Measurements from ENCODE around the gene RIMKLB. TPM values are rescaled to one million over a fixed set of nuclear protein-coding genes. Genes with fewer than 3 reads are reported as not detected.

The RIMKLB gene
- total RNA-seq, 6 donors from 2014 or later = 25.2 to 103 (median 40.1) TPM

DNA sequence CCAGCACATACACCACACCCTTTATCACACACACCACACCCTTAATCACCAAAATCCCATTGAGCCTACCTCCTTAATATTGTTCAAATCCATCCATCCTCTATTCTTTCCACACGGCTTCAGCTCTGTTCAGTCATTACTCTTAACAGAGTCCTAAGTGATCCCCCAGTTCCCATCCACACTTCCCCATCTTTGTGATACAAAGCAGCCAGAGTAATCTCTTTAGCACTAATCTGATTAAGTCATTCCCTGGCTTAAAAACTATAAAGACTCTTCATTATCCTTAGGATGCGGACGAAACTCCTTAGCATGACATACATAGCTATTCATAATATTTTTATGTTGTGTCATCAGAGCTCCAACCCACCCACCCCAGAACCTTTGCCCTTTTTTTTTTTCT, 20.4 kb upstream of the RIMKLB start:
- no peak for ATAC-seq (ENCODE audit: low FRiP score in 2 of 2)
- Histone ChIP-seq H3K4me1 (peaks cover 11 to 20% (median 16%) of the 10 kb centered on the region in 4 donors), H3K27me3 (no peaks in the 10 kb centered on the region), H3K9me3 (no peaks in the 10 kb centered on the region), H3K36me3 (no peaks in the 10 kb centered on the region), H3K4me3 (no peak overlapping the region), H3K27ac (no peak overlapping the region)
- DNase-seq = no peak
- TF ChIP-seq, protein P1, sequence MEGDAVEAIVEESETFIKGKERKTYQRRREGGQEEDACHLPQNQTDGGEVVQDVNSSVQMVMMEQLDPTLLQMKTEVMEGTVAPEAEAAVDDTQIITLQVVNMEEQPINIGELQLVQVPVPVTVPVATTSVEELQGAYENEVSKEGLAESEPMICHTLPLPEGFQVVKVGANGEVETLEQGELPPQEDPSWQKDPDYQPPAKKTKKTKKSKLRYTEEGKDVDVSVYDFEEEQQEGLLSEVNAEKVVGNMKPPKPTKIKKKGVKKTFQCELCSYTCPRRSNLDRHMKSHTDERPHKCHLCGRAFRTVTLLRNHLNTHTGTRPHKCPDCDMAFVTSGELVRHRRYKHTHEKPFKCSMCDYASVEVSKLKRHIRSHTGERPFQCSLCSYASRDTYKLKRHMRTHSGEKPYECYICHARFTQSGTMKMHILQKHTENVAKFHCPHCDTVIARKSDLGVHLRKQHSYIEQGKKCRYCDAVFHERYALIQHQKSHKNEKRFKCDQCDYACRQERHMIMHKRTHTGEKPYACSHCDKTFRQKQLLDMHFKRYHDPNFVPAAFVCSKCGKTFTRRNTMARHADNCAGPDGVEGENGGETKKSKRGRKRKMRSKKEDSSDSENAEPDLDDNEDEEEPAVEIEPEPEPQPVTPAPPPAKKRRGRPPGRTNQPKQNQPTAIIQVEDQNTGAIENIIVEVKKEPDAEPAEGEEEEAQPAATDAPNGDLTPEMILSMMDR (IDR thresholded peaks at IDR 0.05) = no peak
- TF ChIP-seq EP300 (IDR thresholded peaks at IDR 0.05) = no peak
- no peak for TF ChIP-seq POLR2A (IDR thresholded peaks at IDR 0.05)
- TF ChIP-seq POLR2AphosphoS5 (IDR thresholded peaks at IDR 0.05) = no peak
- WGBS, 2 donors = 88 to 100% methylated on average over 3 of the region's 3 CpGs

DNA sequence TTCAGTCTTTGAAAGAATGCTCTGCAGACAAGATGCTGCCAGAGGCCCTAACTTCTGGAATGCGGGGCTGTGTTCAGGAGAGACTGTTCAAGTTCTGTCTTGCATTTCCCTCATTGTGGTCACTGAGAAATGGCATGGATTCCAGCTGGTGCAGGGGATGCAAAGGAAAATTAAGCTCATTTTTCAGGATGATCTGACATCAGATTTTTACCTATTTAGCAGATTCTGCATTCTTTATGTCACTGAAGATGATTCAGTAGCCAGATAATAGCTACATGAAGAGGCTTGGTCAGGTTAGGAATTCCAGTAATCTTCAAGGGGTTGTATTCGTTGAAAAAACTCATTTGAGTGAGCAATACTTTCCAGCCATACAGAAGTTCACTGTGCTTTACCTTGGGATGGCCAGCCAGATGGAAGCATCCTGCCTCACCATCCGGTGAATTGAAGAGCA, 19.1 kb upstream of the RIMKLB start:
- WGBS, 2 donors = 85 to 89% methylated on average over 3 of the region's 3 CpGs

DNA sequence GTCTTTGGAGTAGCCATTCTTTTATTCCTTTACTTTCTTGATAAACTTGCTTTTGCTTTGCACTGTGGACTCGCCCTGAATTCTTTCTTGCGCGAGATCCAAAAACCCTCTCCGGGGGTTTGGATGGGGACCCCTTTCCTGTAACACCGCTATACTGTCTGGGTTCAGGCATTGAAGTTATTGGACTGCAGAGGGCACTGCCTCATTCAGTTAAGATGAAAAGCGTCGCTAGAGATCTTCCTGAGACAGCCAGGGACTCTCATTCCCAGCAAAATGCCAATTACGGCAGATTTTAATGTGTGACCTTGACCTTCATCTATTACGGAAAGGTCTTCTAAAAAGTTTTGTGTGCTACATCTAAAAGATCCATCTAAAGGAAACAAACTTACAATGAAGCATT, 17.3 kb upstream of the RIMKLB start:
- H3K4me1 ChIP-seq = peaks cover 11 to 20% (median 16%) of the 10 kb centered on the region in 4 donors
- TF ChIP-seq EP300 (IDR thresholded peaks at IDR 0.05) (no peak), POLR2AphosphoS5 (IDR thresholded peaks at IDR 0.05) (no peak), POLR2A (IDR thresholded peaks at IDR 0.05) (no peak)
- 84 to 86% methylated on average over 9 of the region's 9 CpGs for WGBS, 2 donors
- H3K4me3 ChIP-seq = no peak overlapping the region
- no peaks in the 10 kb centered on the region for H3K27me3 ChIP-seq
- ATAC-seq (ENCODE audit: low FRiP score in 2 of 2) (no peak), DNase-seq (no peak)
- H3K9me3 ChIP-seq = no peaks in the 10 kb centered on the region
- H3K27ac ChIP-seq = no peak overlapping the region
- no peaks in the 10 kb centered on the region for H3K36me3 ChIP-seq

More for the DNA sequence above, 19.1 kb upstream of the RIMKLB start:
- DNase-seq = no peak
- no peak overlapping the region for H3K27ac ChIP-seq
- H3K36me3 ChIP-seq = no peaks in the 10 kb centered on the region
- TF ChIP-seq, protein P1 (IDR thresholded peaks at IDR 0.05) = no peak
- TF ChIP-seq POLR2AphosphoS5 (IDR thresholded peaks at IDR 0.05) (no peak), POLR2A (IDR thresholded peaks at IDR 0.05) (no peak), EP300 (IDR thresholded peaks at IDR 0.05) (no peak)
- no peak for ATAC-seq (ENCODE audit: low FRiP score in 2 of 2)
- no peaks in the 10 kb centered on the region for H3K9me3 ChIP-seq
- H3K4me3 ChIP-seq = no peak overlapping the region
- H3K27me3 ChIP-seq = no peaks in the 10 kb centered on the region
- H3K4me1 ChIP-seq = peaks cover 11 to 20% (median 16%) of the 10 kb centered on the region in 4 donors

DNA sequence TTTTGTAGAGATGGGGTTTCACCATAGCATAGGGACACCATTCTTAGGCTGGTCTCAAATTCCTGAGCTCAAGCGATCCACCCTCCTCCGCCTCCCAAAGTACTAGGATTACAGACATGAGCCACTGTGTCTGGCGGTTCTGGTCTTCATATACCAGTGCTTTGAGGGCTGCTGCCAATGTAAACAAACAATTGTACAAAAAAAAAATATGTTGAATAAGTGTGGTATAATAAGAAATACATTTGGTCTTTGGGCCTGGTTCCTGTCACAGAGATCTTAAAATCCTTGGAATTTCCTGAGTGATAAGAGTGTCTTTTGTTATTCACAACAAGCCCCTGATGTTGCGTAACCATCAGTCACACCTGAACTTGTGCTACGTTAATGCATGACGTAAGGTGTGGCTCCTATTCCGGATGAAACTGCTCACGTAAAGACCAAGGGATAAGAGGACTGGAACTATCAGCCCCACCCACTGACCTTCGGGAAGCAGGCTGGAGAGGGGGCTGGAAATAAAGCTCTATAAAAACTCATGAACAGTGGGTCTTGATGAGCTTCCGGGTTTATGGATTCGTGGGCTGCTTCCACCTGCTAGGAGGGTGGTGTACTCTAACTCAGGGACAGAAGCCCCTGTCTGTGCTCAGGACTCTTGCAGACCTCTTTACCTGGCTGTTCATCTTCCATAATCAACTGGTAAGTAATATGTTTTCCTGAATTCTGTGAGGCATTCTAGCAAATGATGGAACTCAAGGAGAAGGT, 16.5 kb upstream of the RIMKLB start:
- peak overlapping the region; percentile 7 to 70 (median 53) for H3K27ac ChIP-seq
- no peaks in the 10 kb centered on the region for H3K9me3 ChIP-seq
- ATAC-seq (ENCODE audit: low FRiP score in 2 of 2) (peak; percentile 56 to 75), DNase-seq (peak in 1 of 2 donors; percentile 67)
- peaks cover 10 to 15% (median 13%) of the 10 kb centered on the region in 4 donors for H3K4me1 ChIP-seq
- H3K27me3 ChIP-seq = no peaks in the 10 kb centered on the region
- TF ChIP-seq EP300 (IDR thresholded peaks at IDR 0.05) (peak in 2 of 4 donors; percentile 41 to 64), POLR2AphosphoS5 (IDR thresholded peaks at IDR 0.05) (peak in 1 of 2 donors; percentile 28)
- TF ChIP-seq, protein P1 (IDR thresholded peaks at IDR 0.05) = no peak
- WGBS, 2 donors = 26 to 35% methylated on average over 11 of the region's 11 CpGs
- H3K4me3 ChIP-seq = peak overlapping the region in 3 of 4 donors; percentile 17 to 29 (median 20)
- no peaks in the 10 kb centered on the region for H3K36me3 ChIP-seq

DNA sequence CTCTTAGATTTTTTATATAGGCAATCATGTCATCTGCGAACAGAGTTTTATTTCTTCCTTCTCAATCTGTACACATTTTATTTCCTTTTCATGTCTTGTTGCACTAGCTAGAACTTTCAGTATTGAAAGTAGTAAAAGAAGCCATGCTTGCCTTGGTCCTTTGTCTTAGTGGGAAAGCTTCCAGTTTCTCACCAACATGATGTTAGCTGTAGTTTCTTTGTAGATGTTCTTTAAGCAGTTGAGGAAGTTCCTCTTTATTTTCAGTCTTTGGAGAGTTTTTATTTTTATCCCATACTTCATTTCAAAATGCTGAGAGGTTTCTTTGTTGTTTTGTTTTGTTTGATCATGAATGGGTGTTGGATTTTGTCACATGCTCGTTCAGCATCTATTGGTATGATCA, 12.7 kb upstream of the RIMKLB start:
- DNase-seq (no peak), ATAC-seq (ENCODE audit: low FRiP score in 2 of 2) (no peak)
- H3K9me3 ChIP-seq = no peaks in the 10 kb centered on the region
- no peaks in the 10 kb centered on the region for H3K27me3 ChIP-seq
- H3K36me3 ChIP-seq = no peaks in the 10 kb centered on the region
- H3K27ac ChIP-seq = no peak overlapping the region
- H3K4me1 ChIP-seq = peaks cover 21 to 31% (median 25%) of the 10 kb centered on the region in 4 donors
- H3K4me3 ChIP-seq = no peak overlapping the region
- 85 to 89% methylated on average over 2 of the region's 2 CpGs for WGBS, 2 donors
- TF ChIP-seq POLR2AphosphoS5 (IDR thresholded peaks at IDR 0.05) (no peak), EP300 (IDR thresholded peaks at IDR 0.05) (no peak), POLR2A (IDR thresholded peaks at IDR 0.05) (no peak)
- TF ChIP-seq, protein P1 (IDR thresholded peaks at IDR 0.05) = no peak

All from upper lobe of left lung (tissue), 6 donors.